ENCODE data around the gene KLF2.

DNA sequence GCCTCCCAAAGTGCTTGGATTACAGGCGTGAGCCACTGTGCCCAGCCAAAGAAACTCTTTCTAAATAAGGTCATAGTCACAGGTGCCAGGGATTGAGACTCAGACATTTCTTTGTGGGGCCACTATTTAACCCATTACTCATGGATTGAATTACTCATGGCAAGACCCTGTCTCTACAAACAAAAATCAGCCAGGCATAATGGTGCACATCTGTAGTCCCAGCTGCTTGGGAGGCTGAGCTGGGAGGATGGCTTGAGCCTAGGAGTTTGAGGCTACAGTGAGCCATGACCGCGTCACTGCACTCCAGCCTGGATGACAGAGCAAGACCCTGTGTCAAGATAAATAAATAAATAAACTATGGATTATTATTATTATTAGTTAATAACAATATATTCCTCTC, 3.6 kb upstream of the KLF2 start:
- TF ChIP-seq, protein P1, sequence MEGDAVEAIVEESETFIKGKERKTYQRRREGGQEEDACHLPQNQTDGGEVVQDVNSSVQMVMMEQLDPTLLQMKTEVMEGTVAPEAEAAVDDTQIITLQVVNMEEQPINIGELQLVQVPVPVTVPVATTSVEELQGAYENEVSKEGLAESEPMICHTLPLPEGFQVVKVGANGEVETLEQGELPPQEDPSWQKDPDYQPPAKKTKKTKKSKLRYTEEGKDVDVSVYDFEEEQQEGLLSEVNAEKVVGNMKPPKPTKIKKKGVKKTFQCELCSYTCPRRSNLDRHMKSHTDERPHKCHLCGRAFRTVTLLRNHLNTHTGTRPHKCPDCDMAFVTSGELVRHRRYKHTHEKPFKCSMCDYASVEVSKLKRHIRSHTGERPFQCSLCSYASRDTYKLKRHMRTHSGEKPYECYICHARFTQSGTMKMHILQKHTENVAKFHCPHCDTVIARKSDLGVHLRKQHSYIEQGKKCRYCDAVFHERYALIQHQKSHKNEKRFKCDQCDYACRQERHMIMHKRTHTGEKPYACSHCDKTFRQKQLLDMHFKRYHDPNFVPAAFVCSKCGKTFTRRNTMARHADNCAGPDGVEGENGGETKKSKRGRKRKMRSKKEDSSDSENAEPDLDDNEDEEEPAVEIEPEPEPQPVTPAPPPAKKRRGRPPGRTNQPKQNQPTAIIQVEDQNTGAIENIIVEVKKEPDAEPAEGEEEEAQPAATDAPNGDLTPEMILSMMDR (IDR thresholded peaks at IDR 0.05): no peak
- TF ChIP-seq POLR2A (IDR thresholded peaks at IDR 0.05): no peak
- TF ChIP-seq EP300 (IDR thresholded peaks at IDR 0.05): no peak
